H1 (cell line): ENCODE measurements around the gene ITGA11. TPM values are rescaled to one million over a fixed set of nuclear protein-coding genes. Genes with fewer than 3 reads are reported as not detected.
A peak's percentile ranks its signal among the peaks of the same experiment; 100 is the strongest.

Experiments
- CTCF ChIA-PET: fragments of 300-600 bp; sonication (Branson Sonifier 250); formaldehyde crosslinking; loops from one replicate; lab custom pipeline; 2021; ENCODE audit not compliant: partially characterized antibody; lab: Charles Lee
- POLR2A ChIA-PET: fragments of 300-600 bp; sonication (Branson Sonifier 250); formaldehyde crosslinking; loops from one replicate; lab custom pipeline; 2021; ENCODE audit warnings: inconsistent platforms; ENCODE audit not compliant: partially characterized antibody; lab: Charles Lee
- DNase-seq, 2 experiments: peaks; one replicate each; pipeline versions ENCODE4 v3.0.0 to v3.0.0-alpha.2; 2010 to 2022; ENCODE audit warnings: low spot score in 2 of 2, low read depth in 1 of 2, mixed read lengths in 1 of 2
- FAIRE-seq: peaks from 2 replicates; lab custom pipeline; 2011; peaks lifted over from hg19 to GRCh38; lab: Jason Lieb, UNC
- H2AFZ ChIP-seq: 2 replicates; pipeline ENCODE4 v1.8.1; 2012; ENCODE audit warnings: low read length, inconsistent platforms
- H2AK5ac ChIP-seq: 2 replicates; pipeline ENCODE4 v1.6.1; 2013; ENCODE audit warnings: low read depth, low read length
- H2BK120ac ChIP-seq: replicated peaks from 2 replicates; pipeline ENCODE3; 2013; ENCODE audit warnings: low read depth, low read length, inconsistent platforms
- H2BK12ac ChIP-seq: 2 replicates; pipeline ENCODE4 v1.6.1; 2013; ENCODE audit warnings: low read depth, low read length
- H2BK15ac ChIP-seq: 2 replicates; pipeline ENCODE4 v1.6.1; 2013; ENCODE audit warnings: low read length
- H2BK20ac ChIP-seq: 2 replicates; pipeline ENCODE4 v1.6.1; 2013; ENCODE audit warnings: low read length
- H2BK5ac ChIP-seq: 2 replicates; pipeline ENCODE4 v1.6.1; 2013; ENCODE audit warnings: low read depth, low read length
- H3K14ac ChIP-seq: 2 replicates; pipeline ENCODE4 v1.6.1; 2013; ENCODE audit warnings: inconsistent platforms; ENCODE audit not compliant: insufficient read length
- H3K18ac ChIP-seq: 2 replicates; pipeline ENCODE4 v1.6.1; 2013; ENCODE audit warnings: low read length; ENCODE audit errors: extremely low read depth
- H3K23ac ChIP-seq: 2 replicates; pipeline ENCODE4 v1.6.1; 2013; ENCODE audit warnings: inconsistent platforms; ENCODE audit not compliant: insufficient read length
- H3K23me2 ChIP-seq: 2 replicates; pipeline ENCODE4 v1.6.1; 2013; ENCODE audit warnings: low read depth, low read length
- H3K27ac ChIP-seq: 2 replicates; pipeline ENCODE4 v1.6.1; 2011; ENCODE audit warnings: low read depth, low read length, inconsistent platforms
- H3K27me3 ChIP-seq, 4 experiments: replicated peaks in 1 of 4; 1 replicate in 1 of 4; 2 replicates in 3 of 4; pipeline versions ENCODE4 v1.6.1 to v1.8.1; 2011 to 2013; ENCODE audit warnings: low read length in 3 of 4, mild to moderate bottlenecking in 3 of 4, inconsistent platforms in 2 of 4, mixed read lengths in 2 of 4, moderate library complexity in 1 of 4; ENCODE audit not compliant: control insufficient read depth in 3 of 4, insufficient read depth in 3 of 4; ENCODE audit errors: extremely low read depth in 1 of 4
- H3K36me3 ChIP-seq, 4 experiments: 2 replicates each; pipeline versions ENCODE4 v1.6.1 to v1.8.1; 2011 to 2013; ENCODE audit warnings: mild to moderate bottlenecking in 4 of 4, low read length in 3 of 4, moderate library complexity in 2 of 4, control low read depth in 1 of 4, inconsistent platforms in 1 of 4; ENCODE audit not compliant: insufficient read depth in 4 of 4, control insufficient read depth in 2 of 4
- H3K4ac ChIP-seq: replicated peaks from 2 replicates; pipeline ENCODE3; 2013; ENCODE audit warnings: low read length, low read depth, mixed read lengths, inconsistent platforms; ENCODE audit not compliant: insufficient read length
- H3K4me1 ChIP-seq, 4 experiments: replicated peaks in 1 of 4; 1 replicate in 1 of 4; 2 replicates in 3 of 4; pipeline versions ENCODE4 v1.6.1 to v1.8.1; 2011 to 2013; ENCODE audit warnings: low read length in 3 of 4, inconsistent platforms in 2 of 4, mixed read lengths in 1 of 4; ENCODE audit not compliant: insufficient read depth in 4 of 4, control insufficient read depth in 3 of 4
- H3K4me2 ChIP-seq, 2 experiments: 2 replicates each; pipeline versions ENCODE4 v1.6.1 to v1.8.1; 2011 to 2013; ENCODE audit warnings: low read depth in 2 of 2, low read length in 2 of 2, control low read depth in 1 of 2, inconsistent platforms in 1 of 2, mild to moderate bottlenecking in 1 of 2; ENCODE audit not compliant: insufficient read depth in 1 of 2
- H3K4me3 ChIP-seq, 4 experiments: fragments of 200-600, 300-600 bp in 1 of 4; sonication (generic), shearing (Covaris generic), sonication (Bioruptor Twin) in 1 of 4; 2 replicates each; pipeline versions ENCODE4 v1.5.1 to v1.8.1; 2011 to 2016; ENCODE audit warnings: low read length in 4 of 4, low read depth in 3 of 4, control low read depth in 2 of 4, inconsistent platforms in 2 of 4, mild to moderate bottlenecking in 2 of 4, mixed read lengths in 1 of 4, moderate library complexity in 1 of 4; ENCODE audit not compliant: insufficient read depth in 2 of 4; ENCODE audit errors: extremely low read depth in 1 of 4
- H3K56ac ChIP-seq: replicated peaks from 2 replicates; pipeline ENCODE3; 2013; ENCODE audit warnings: low read depth, mild to moderate bottlenecking, mixed read lengths, low read length, inconsistent platforms; ENCODE audit not compliant: insufficient read length
- H3K79me1 ChIP-seq: 2 replicates; pipeline ENCODE4 v1.6.1; 2013; ENCODE audit warnings: low read depth, low read length, control low read depth
- H3K79me2 ChIP-seq, 2 experiments: 2 replicates each; pipeline versions ENCODE4 v1.6.1 to v1.8.1; 2012 to 2013; ENCODE audit warnings: low read length in 2 of 2, mild to moderate bottlenecking in 2 of 2, inconsistent platforms in 1 of 2; ENCODE audit not compliant: insufficient read depth in 2 of 2, control insufficient read depth in 1 of 2
- H3K9ac ChIP-seq, 4 experiments: replicated peaks in 1 of 4; 1 replicate in 1 of 4; 2 replicates in 3 of 4; pipeline versions ENCODE4 v1.6.1 to v1.8.1; 2011 to 2013; ENCODE audit warnings: low read depth in 3 of 4, low read length in 3 of 4, control low read depth in 2 of 4, mild to moderate bottlenecking in 2 of 4, moderate library complexity in 2 of 4, inconsistent platforms in 1 of 4; ENCODE audit errors: extremely low read depth in 1 of 4
- H3K9me3 ChIP-seq, 2 experiments: 2 replicates each; pipeline versions ENCODE4 v1.6.1 to v1.8.1; 2012 to 2013; ENCODE audit warnings: mild to moderate bottlenecking in 2 of 2, moderate library complexity in 2 of 2, control low read depth in 1 of 2, inconsistent platforms in 1 of 2, low read depth in 1 of 2, low read length in 1 of 2, mixed read lengths in 1 of 2; ENCODE audit not compliant: insufficient read depth in 2 of 2
- H4K20me1 ChIP-seq, 2 experiments: replicated peaks in 1 of 2; 2 replicates each; pipeline versions ENCODE3 to v1.8.1; 2011 to 2013; ENCODE audit warnings: inconsistent platforms in 2 of 2, low read length in 2 of 2, mild to moderate bottlenecking in 1 of 2; ENCODE audit not compliant: insufficient read depth in 2 of 2, control insufficient read depth in 1 of 2
- H4K5ac ChIP-seq: 2 replicates; pipeline ENCODE4 v1.6.1; 2013; ENCODE audit warnings: low read length, low read depth, mixed read lengths, inconsistent platforms; ENCODE audit not compliant: insufficient read length
- H4K8ac ChIP-seq: 2 replicates; pipeline ENCODE4 v1.8.0; 2013; ENCODE audit warnings: mild to moderate bottlenecking, moderate library complexity, low read length, inconsistent platforms; ENCODE audit not compliant: insufficient read depth; ENCODE audit errors: extremely low read depth
- H4K91ac ChIP-seq: replicated peaks from 2 replicates; pipeline ENCODE3; 2013; ENCODE audit warnings: low read length, mixed read lengths, inconsistent platforms; ENCODE audit not compliant: insufficient read length
- BCL11A ChIP-seq, 2 experiments: IDR thresholded peaks; one replicate each; pipeline ENCODE4 v1.6.1; 2011; ENCODE audit warnings: low read depth in 2 of 2, low read length in 2 of 2, mild to moderate bottlenecking in 2 of 2
- RAD21 ChIP-seq, 2 experiments: IDR thresholded peaks in 1 of 2; conservative IDR thresholded peaks in 1 of 2; 2 replicates each; pipeline ENCODE4 v1.6.1; 2011; ENCODE audit warnings: low read depth in 2 of 2, low read length in 2 of 2, improper control_type of control experiment in 1 of 2, inconsistent platforms in 1 of 2, mild to moderate bottlenecking in 1 of 2, moderate library complexity in 1 of 2
- SIX5 ChIP-seq: IDR thresholded peaks from 2 replicates; pipeline ENCODE4 v1.6.1; 2011; ENCODE audit warnings: mild to moderate bottlenecking, low read depth, low read length
- TBP ChIP-seq: IDR thresholded peaks from 2 replicates; pipeline ENCODE4 v1.6.1; 2011; ENCODE audit warnings: low read depth, low read length, improper control_type of control experiment
- WGBS, 2 experiments: shearing (Covaris generic) in 1 of 2; methylation state at CpG; one replicate each; pipeline versions ENCODE4 v1.1.6 to v1.1.7; 2013 to 2015; ENCODE audit warnings: low lambda C conversion rate in 2 of 2, mixed read lengths in 2 of 2, inconsistent platforms in 1 of 2, low coverage in 1 of 2, missing lambda C conversion rate in 1 of 2; ENCODE audit not compliant: insufficient replicate concordance in 2 of 2, insufficient coverage in 1 of 2, insufficient read length in 1 of 2; ENCODE audit errors: extremely low coverage in 1 of 2, missing lambda C conversion rate in 1 of 2; 5-methylcytosine and 5-hydroxymethylcytosine counted together
- polyA plus RNA-seq, 7 experiments: library from polyadenylated mRNA; depleted of rRNA in 3 of 7; stranded (reverse) in 5 of 7; unstranded in 2 of 7; fragments of >200 nt in 5 of 7; fragments of 200-250 nt in 2 of 7; gene quantifications; 1 replicate in 5 of 7; 2 replicates in 1 of 7; 4 replicates in 1 of 7; pipeline versions ENCODE4 v1.2.1 to v1.2.3, GENCODE V29; 2011 to 2013; ENCODE audit warnings: missing spikeins in 2 of 7, mixed read lengths in 2 of 7
- total RNA-seq: library from RNA; stranded (reverse); fragmentation: NEBNext Ultra II Directional; extraction: Animal tissue kit (Norgen Biotek cat#: 25700); gene quantifications from 2 replicates; pipeline ENCODE4 v1.2.1, GENCODE V29; 2021
- TF ChIP-seq, protein P1 (sequence below): IDR thresholded peaks from 2 replicates; pipeline ENCODE4 v1.6.1; 2012; ENCODE audit warnings: inconsistent platforms
- TF ChIP-seq, protein P2 (sequence below): IDR thresholded peaks from 2 replicates; pipeline ENCODE4 v1.6.1; 2011; ENCODE audit warnings: low read depth, mild to moderate bottlenecking, low read length; ENCODE audit not compliant: insufficient read depth
- TF ChIP-seq, protein P3 (sequence below): IDR thresholded peaks from 2 replicates; pipeline ENCODE4 v1.6.1; 2012; ENCODE audit warnings: low read length, inconsistent platforms

The ITGA11 gene
- total and polyA plus RNA-seq, 2 of the 8 experiments (the other 6 are each of a cell fraction or from before 2014, with no cell fraction given) = 0.05 to 0.06 TPM

DNA sequence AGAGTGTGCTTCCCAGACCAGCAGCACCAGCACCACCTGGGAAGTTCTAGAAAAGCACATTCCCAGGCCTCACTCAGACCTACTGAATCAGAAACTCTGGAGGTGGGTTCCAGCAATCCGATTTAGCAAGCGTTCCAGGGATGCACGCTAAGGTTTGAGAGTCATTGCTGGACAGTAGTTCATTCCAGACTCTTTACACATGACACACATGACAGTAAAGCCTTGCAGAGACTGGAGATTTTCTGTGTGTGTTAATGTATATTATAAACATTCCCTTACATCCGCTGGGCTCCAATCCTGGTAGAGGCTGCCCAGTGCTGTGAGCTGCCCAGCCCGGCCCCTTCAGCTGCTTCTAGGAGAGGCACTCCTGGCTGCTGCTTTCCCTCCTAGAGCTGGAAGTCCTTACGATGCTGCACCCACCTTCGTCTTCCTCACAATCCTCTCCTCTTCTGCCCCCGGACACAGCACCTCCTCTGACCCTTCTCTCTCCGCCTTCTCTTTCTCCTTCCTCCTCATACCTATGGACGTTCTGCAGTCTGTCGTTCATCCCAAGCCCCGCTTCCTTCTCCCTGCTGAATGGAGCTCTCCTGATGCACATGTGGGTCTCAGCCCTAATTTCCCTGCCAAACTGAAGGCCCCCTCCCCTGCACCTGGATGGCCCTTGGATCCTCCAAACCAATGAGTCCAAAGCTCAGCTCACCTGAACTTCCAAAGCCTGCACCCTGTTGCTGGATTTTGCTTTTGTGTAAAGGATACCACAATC, 44.4 kb downstream of the ITGA11 start:
- Histone ChIP-seq H3K56ac (no peak overlapping the region), H2BK120ac (no peak overlapping the region), H3K27ac (no peak overlapping the region), H3K23me2 (no peaks in the 10 kb centered on the region; the same call in 1 of the 2 replicates), H3K27me3 (no peaks in the 10 kb centered on the region), H3K36me3 (no peaks in the 10 kb centered on the region), H4K5ac (no peak overlapping the region), H3K79me2 (no peaks in the 10 kb centered on the region), H2BK15ac (no peak overlapping the region), H3K9ac (no peak overlapping the region; a peak in 1 of 7 replicates), H3K4me2 (no peak overlapping the region), H2BK12ac (no peak overlapping the region), H3K18ac (no peak overlapping the region), H4K20me1 (no peaks in the 10 kb centered on the region), H4K8ac (no peak overlapping the region), H3K4ac (no peak overlapping the region), H3K4me3 (no peak overlapping the region), H2AK5ac (no peak overlapping the region), H3K23ac (no peak overlapping the region), H3K79me1 (no peaks in the 10 kb centered on the region), H2BK5ac (no peak overlapping the region), H3K14ac (no peak overlapping the region), H2AFZ (no peak overlapping the region), H2BK20ac (no peak overlapping the region), H3K9me3 (peaks cover 0 to 5% of the 10 kb centered on the region in 2 experiments; a peak in 2 of 4 replicates), H3K4me1 (no peaks in the 10 kb centered on the region), H4K91ac (no peak overlapping the region)
- FAIRE-seq = no peak
- WGBS, 2 experiments = 89% methylated on average over 12 of the region's 12 CpGs; no CpG with 5 or more reads in 1 of the 2 experiments
- POLR2A ChIA-PET = interaction anchor here (0.9 kb wide), 1 partner anchor 83 kb away, joined by 3 read pairs; no protein-coding TSS in a partner anchor
- CTCF ChIA-PET = interaction anchor here (0.9 to 2.0 kb wide), 4 partner anchors 8 to 81 kb away, joined by 3 to 9 read pairs (median 4); no protein-coding TSS in a partner anchor
- peak in 1 of 2 experiments; percentile 30 for DNase-seq
- TF ChIP-seq TBP (no peak), RAD21 (IDR thresholded peaks at IDR 0.05 in 1 of 2, conservative IDR thresholded peaks at IDR 0.05 in 1 of 2; ENCODE audit: low read depth in 2 of 2, low read length in 2 of 2) (no peak), BCL11A (IDR thresholded peaks at IDR 0.05; ENCODE audit: low read depth in 2 of 2, low read length in 2 of 2) (no peak), SIX5 (no peak)
- TF ChIP-seq, protein P1, sequence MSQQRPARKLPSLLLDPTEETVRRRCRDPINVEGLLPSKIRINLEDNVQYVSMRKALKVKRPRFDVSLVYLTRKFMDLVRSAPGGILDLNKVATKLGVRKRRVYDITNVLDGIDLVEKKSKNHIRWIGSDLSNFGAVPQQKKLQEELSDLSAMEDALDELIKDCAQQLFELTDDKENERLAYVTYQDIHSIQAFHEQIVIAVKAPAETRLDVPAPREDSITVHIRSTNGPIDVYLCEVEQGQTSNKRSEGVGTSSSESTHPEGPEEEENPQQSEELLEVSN = no peak
- TF ChIP-seq, protein P2, sequence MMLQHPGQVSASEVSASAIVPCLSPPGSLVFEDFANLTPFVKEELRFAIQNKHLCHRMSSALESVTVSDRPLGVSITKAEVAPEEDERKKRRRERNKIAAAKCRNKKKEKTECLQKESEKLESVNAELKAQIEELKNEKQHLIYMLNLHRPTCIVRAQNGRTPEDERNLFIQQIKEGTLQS = no peak
- TF ChIP-seq, protein P3, sequence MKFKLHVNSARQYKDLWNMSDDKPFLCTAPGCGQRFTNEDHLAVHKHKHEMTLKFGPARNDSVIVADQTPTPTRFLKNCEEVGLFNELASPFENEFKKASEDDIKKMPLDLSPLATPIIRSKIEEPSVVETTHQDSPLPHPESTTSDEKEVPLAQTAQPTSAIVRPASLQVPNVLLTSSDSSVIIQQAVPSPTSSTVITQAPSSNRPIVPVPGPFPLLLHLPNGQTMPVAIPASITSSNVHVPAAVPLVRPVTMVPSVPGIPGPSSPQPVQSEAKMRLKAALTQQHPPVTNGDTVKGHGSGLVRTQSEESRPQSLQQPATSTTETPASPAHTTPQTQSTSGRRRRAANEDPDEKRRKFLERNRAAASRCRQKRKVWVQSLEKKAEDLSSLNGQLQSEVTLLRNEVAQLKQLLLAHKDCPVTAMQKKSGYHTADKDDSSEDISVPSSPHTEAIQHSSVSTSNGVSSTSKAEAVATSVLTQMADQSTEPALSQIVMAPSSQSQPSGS = no peak
